SK-N-SH treated with all-trans-retinoic acid at 6 μM for 48 hours (cell line): ENCODE measurements around the gene HHATL.

Source experiments
- ARNTL ChIP-seq: fragments of 450-650 bp; formaldehyde crosslinking; IDR thresholded peaks from 2 replicates; pipeline ENCODE4 v1.5.0; 2020; ENCODE audit warnings: low read depth, mild to moderate bottlenecking, moderate library complexity, borderline replicate concordance
- ESRRG ChIP-seq: fragments of 250-450 bp; sonication (Bioruptor Pico); IDR thresholded peaks from 2 replicates; pipeline ENCODE4 v1.6.1; 2021; ENCODE audit warnings: mild to moderate bottlenecking
- ISL1 ChIP-seq: fragments of 250-450 bp; sonication (Bioruptor Pico); IDR thresholded peaks from 2 replicates; pipeline ENCODE4 v2.1.2; 2022; ENCODE audit warnings: mild to moderate bottlenecking, moderate library complexity
- PATZ1 ChIP-seq: fragments of 250-450 bp; sonication (Bioruptor Pico); IDR thresholded peaks from 2 replicates; pipeline ENCODE4 v1.8.0; 2020; ENCODE audit warnings: mild to moderate bottlenecking, moderate library complexity, borderline replicate concordance
- POU6F1 ChIP-seq: fragments of 250-450 bp; sonication (Bioruptor Pico); IDR thresholded peaks from 2 replicates; pipeline ENCODE4 v1.8.0; 2021; ENCODE audit warnings: low read depth, mild to moderate bottlenecking, moderate library complexity, borderline replicate concordance
- RARB ChIP-seq: fragments of 250-450 bp; sonication (Bioruptor Pico); IDR thresholded peaks from 2 replicates; pipeline ENCODE4 v1.8.0; 2021; ENCODE audit warnings: mild to moderate bottlenecking, moderate library complexity
- ZNF70 ChIP-seq: fragments of 450-650 bp; formaldehyde crosslinking; IDR thresholded peaks from 2 replicates; pipeline ENCODE4 v1.5.0; 2020; ENCODE audit warnings: mild to moderate bottlenecking, moderate library complexity

- TF ChIP-seq PATZ1 (CRISPR knock-in tag) = no peak
- TF ChIP-seq ARNTL (CRISPR knock-in tag) = no peak
- no peak for TF ChIP-seq RARB (CRISPR knock-in tag)
- TF ChIP-seq ESRRG = no peak
- TF ChIP-seq ZNF70 = no peak
- TF ChIP-seq POU6F1 (CRISPR knock-in tag) = no peak
- TF ChIP-seq ISL1 (CRISPR knock-in tag) = no peak
Measured at GRCh38 chr3:42730294-42730693, 27.7 kb upstream of the HHATL start.
